ENCODE results near the gene PHACTR3. TPM values are rescaled to one million over a fixed set of nuclear protein-coding genes. Genes with fewer than 3 reads are reported as not detected.

PHACTR3 gene
- total RNA-seq, 2 experiments from 2014 or later = not detected

DNA sequence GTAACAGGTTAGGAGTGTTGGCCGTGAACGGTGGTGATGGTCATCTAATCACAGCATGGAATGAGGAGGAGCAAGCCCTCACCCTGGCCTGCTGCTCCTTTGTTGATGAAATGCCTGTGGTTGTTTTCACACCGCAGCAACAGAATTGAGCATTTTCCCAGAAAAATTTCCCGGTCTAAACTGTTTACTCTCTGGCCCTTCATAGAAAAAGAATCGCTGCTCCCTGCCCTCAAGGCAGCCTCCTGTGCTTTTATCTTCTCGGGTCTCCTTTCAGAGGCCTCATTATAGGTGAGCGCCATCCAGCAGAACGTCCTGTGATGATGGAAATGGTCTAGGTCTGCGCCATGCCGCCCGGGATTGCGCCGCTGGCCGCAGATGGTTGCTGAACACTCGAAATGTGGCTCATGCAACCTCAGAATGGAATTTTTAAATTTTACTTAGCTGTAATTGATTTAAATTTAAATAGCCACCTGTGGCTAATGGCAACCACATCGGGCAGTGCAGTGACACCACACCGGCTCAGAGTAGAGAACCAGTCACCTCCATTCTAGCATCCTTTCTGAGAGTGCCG lies 30.2 kb downstream of the PHACTR3 start:
- POLR2A ChIA-PET = no interaction called here

DNA sequence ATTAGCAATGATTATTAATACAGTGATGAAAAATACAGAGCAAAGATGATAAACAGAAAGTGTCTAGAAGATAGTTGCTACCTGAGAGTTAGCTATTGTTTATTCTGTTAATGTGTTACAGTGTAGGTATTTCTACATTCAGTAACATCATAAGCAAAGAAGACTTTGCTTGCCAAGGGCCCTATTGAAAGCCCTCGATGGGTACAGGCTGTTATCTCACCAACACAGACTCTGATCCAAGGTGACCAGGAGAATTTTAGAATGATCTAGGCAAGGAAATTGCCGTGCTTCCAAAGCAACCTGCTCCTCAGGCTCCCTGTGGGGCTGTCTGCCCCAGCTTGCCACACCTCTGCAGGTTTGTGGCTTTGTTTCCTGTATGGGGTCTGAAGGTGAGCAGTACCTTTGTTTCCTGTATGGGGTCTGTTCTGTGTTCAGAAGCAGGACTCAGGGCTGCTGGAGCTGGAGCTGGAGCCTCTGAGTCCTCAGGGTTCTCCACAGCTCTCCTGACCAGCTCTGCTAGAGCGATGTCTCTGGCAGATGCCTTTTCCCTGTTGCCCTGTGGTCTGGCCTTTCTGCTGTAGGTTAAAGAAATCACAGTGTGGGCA lies 32.5 kb downstream of the PHACTR3 start:
- CTCF ChIA-PET = no interaction called here

More for the DNA sequence above, 30.2 kb downstream of the PHACTR3 start:
- CTCF ChIA-PET = no interaction called here

DNA sequence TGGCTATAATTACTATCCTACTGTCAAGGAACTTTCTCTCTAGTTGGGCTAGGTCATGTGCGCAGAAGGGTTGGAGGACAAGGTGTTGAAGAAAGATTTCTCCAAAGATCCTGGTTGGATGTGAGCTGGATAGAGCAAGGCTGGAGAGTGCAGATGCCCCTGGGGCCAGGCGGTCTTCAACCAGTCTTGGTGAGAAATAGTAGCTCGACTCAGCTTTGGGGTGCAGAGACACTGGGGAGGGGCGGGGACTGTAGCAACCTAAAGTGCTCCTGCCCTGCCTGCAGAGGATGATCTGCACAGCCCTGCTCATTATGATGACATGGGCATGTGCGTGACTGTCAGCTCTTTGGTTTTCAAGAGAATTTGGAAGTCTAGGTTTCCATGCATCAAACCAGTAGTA lies 35.9 kb downstream of the PHACTR3 start:
- ChIA-PET POLR2A (no interaction called here), CTCF (no interaction called here)

More for the DNA sequence above, 32.5 kb downstream of the PHACTR3 start:
- POLR2A ChIA-PET = no interaction called here

DNA sequence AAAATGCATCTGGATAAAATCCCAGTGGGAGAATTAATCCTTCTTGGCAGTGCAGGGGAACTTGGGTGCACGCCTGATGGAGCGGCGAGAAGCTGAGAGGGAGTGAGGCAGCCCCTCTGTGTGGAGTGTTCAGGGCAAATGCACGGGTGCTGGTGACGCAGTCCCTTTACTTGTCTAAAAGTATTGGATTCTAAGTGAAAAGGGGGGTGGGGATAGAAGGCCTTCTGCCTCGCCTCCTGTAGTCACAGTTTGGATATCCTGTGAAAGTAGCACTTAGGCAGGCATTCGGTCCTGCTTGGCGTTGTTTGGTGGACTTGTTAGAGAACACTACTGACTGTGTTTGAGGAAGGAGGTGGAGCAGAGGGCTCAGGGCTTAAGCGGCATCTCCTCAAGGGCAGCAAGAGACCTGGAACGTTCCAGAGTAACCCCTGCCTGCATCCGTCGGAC lies 39.3 kb downstream of the PHACTR3 start:
- ChIA-PET CTCF (no interaction called here), POLR2A (no interaction called here)

DNA sequence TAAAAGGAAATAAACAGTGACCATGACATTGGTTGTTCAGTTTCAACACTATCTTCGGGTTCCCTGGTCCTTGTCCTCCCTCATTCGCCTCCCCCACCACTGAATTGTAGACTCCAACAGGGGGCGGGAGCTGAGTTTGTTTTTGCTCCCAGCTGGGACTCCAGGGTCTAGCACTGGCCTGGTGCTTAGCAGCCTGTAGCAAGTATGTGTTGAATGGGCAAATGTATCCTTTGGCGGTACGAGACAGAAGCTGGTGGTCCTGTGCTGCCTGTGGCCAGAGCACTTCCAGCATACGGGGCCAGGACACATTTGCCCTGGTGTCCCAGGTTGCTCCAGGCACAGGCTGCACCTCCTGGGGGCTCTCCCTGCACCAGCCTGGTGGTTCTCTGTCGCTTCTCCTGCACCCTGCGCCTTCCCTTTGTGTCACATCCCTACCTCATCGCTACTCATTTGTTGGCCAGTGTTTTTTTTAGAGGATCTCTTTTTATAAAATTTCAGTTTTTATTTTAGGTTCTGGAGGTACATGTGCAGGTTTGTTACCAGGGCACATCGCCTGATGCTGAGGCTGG lies 40.1 kb downstream of the PHACTR3 start:
- ChIA-PET CTCF (no interaction called here), POLR2A (no interaction called here)

DNA sequence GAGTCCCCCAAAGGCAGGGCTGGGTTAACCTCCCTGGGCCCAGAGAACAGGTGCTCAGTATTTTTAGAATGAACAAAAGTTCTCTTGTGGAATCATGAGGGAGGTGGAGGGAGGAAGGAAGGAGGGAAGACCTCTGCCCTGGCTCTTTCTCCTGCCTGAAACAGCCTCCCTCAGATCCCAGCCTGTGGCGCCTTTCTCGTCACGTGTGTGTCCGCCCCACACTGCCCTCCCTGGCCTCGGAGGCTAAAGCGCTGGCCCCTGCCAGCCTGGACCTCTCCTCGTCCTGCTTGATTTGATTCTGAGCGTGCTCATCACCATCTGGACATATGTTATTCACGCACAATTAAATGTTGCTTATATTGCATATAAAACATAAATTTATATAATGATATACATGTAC lies 40.9 kb downstream of the PHACTR3 start:
- POLR2A ChIA-PET = no interaction called here
- CTCF ChIA-PET = no interaction called here

DNA sequence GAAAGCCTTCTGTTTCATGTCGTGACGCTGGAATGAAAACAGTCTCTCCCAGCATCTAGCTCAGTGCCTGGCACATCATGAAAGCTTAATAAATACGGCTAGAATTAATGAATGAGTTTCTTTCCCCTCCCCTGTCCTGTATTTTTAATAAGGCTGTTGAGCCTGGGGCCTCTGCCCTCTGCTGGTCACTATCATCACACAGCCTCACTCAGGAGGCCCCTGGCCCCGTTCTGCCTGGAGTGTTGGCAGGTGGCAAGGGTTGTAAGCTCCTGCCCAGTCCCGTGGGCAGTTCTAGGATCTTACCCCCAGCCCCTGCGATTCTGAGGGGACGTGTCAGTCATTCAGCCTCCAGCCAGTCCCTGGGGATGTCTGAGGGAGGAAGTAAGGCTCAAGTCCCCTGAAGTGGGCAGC lies 41.4 kb downstream of the PHACTR3 start:
- CTCF ChIA-PET = no interaction called here
- POLR2A ChIA-PET = no interaction called here

DNA sequence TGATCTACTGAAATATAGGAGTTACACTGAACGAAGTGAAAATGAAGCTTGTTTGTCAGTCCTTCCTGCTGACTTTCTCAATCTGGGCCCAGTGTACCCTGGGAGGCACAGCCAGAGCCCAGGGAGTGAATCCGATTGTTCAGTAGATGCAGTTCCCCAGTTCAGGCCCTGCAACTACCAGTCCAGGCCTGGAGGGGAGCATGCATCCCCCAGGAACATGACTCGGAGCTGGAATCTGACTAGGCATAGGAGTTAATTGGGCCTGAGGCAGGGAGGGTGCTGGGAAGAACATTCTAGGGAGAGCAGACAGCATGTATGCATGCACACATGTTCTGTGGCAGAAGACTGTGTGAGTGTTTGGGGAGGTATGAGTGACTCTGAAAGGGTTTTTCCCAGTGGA lies 42.1 kb downstream of the PHACTR3 start:
- POLR2A ChIA-PET = no interaction called here
- CTCF ChIA-PET = no interaction called here

DNA sequence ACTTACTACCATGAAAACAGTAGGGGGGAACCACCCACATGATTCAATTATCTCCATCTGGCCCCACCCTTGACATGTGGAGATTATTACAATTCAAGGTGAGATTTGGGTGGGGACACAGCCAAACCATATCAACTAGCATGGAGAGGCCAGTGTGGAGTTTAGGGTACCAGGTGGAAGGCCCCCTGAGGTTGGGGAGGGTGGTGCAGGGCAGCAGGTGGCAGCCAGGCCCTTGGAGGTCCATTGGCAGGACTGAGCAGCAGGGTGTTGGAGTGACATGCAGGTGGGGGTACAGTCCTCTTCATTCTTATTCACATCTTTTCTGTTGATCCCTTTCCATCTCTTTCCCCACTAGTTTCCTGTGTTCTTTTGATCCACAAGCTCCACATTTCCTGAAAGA lies 42.9 kb downstream of the PHACTR3 start:
- ChIA-PET CTCF (no interaction called here), POLR2A (no interaction called here)

DNA sequence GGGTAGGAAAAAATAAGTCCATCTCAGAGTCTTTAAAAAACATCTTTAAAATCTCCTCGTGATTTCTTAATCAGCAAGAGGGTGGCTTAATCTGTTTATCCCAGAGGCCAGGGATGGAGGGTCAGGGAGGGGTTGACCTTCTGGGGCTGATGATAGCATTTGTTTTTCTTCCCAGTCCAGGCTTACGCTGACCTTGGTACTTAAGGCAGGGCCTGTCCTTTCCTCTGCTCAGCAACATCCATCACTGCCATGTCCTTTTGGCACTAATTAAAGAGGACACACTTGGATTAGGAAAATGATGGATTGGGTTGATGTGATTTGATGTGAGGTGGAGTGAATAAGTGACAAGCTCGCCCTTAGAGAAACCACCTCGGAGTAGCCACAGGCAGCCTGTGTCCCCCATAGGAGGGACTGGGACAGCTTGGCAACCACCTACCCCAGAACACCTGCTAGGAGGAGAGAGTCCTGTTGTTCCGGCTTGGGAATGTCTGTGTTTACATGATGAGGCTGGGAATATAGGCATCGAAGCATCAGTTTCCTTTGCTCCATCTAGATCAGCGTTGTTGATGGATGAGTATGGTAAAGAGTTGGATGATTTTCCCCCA lies 44.2 kb downstream of the PHACTR3 start:
- ChIA-PET POLR2A (no interaction called here), CTCF (no interaction called here)

DNA sequence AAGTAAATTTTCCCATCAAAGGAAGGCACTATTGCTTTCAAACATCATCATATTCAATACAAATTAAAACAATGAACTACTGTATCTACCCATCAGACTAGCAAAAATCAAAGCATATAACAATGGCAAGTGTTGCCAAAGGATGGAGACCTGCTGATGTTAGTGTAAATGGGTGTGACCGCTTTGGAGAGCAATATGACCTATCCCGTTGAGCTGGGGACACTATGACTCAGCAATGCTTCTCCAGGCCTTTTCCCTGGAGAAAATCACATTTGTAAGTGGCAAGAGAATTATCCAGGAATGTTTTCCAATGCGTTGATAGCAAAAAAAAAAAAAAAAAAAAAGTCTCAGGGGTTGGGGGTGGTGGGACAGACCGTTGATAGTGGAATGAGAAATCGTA lies 46.1 kb downstream of the PHACTR3 start:
- ChIA-PET CTCF (no interaction called here), POLR2A (no interaction called here)

DNA sequence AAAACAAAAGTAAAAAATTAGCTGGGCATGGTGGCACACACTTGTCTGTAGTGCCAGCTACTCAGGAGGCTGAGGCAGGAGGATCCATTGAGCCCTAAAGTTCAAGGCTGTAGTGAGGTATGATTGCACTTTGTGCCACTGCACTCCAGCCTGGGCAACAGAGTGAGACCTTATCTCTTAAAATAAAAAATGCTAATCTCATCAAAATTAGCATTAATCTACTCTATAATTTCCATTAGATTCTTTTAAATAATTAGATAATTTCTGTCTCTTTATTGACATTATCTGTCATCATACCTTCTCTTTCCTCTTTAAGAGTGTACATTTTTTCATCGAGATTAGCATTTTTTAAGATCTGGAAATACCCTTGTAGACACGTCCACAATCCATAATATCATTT lies 48.0 kb downstream of the PHACTR3 start:
- POLR2A ChIA-PET = no interaction called here
- CTCF ChIA-PET = no interaction called here

DNA sequence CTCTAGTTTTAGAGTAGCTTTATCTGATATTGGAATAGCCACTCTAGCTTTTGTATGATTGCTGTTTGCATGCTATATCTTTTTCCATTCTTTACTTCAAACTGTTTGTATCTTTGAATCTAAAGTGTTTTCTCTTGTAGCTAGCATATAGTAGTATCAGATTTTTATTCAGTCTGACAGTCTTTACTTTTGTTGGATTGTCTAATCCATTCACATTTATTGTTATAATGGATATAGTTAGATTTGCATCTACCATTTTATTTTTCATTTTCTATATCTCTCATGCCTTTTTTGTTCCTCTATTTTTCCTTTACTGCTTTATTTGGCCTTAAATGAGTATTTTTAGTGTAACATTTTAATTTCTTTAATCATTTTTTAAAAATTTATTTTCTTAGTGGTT lies 52.1 kb downstream of the PHACTR3 start:
- POLR2A ChIA-PET = no interaction called here
- CTCF ChIA-PET = no interaction called here

DNA sequence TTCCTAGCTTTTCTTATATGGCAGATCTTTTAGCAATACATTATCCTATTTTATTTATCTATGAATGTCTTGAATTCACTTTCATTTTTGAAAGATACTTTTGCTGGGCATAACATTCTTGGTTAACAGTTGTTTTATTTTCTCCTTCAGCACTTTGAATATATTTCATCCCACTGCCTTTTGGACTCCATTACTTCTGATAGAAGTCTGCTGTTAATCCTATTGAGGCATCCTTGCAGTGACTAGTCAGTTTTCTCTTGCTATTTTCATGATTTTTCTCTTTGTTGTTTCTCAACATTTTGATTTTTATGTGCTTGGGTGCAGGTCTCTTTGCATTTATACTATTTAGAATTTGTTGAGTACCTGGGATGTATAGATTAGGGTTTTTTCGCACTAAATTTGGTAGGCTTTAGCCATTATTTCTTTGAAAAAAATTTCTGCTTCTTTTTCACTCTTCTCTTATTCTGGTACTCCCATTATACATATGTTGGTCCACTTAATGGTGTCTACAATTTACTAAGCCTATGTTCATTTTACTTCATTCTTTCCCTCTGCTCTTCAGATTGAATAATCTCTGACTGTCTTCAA lies 53.2 kb downstream of the PHACTR3 start:
- ChIA-PET POLR2A (no interaction called here), CTCF (no interaction called here)

DNA sequence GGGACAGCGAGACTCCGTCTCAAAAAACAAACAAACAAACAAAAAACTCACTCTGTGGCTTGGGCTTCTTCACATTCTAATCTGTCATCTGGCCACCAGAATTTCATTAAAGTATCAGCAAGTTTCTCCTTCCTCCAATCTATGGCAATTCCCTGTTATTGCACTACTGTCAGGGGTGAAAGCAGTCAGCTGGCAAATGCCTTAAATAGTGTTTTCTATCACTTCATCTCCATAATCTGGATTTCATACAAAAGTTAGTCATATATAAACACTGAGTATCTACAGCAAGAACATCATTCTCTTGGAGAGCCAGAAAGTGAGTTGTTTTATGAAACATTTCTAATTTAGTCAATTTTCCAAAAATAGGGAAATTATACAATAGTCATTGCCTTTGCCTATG lies 56.1 kb downstream of the PHACTR3 start:
- CTCF ChIA-PET = no interaction called here
- POLR2A ChIA-PET = no interaction called here

DNA sequence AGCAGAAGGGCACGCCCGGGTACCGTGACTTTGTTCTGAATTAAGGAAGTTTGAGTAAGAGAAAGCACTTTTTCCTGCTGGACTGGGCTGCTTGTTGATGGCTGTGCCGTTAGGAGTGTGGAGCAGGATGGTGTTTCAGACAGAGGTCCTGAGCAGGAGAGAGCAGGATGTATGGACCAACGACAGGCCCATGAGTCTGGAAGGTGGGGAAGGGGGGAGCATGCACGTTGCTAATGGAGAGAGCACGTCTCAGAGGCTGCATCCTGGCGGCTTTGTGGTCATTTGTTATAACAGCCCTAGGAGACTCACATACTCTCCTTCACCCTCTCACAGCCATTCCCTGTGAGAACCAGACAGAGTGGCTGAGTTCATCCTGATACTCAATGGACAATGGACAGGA lies 56.8 kb downstream of the PHACTR3 start:
- ChIA-PET POLR2A (no interaction called here), CTCF (no interaction called here)

DNA sequence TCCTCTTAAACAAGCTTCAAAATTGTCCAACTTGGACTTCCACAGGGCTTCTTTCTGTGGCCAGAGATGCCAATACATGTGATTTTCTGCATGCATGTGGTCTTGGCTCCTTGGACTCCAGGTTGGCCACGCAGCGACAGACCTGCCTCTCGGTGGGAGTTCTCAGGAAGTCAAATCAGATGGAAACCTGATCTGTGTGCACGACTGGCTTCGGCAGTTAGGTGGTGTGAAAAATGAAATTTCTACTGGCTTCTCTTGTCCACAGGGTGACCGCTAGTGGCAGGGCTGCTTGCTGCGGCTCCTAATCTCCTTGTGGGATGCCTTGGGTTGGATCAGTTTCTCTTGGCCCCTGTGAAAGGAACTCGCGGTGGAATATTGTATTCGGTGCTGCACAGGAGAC lies 57.3 kb downstream of the PHACTR3 start:
- CTCF ChIA-PET = no interaction called here
- POLR2A ChIA-PET = no interaction called here

DNA sequence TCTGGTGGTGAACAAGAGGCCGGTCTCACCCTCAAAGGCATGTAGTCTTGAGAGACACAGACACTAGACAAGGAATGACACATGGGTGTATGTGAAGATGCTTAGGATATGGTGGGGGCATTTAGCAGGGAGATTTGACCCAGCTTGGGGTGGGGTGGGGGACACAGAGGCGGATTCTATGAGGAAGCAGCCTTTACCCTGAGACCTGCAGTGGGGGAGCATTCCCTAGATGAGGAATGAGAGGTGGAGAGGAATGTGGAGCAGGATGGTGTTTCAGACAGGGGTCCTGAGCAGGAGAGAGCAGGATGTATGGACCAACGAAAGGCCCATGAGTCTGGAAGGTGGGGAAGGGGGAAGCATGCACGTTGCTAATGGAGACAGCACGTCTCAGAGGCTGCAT lies 57.8 kb downstream of the PHACTR3 start:
- ChIA-PET CTCF (no interaction called here), POLR2A (no interaction called here)

DNA sequence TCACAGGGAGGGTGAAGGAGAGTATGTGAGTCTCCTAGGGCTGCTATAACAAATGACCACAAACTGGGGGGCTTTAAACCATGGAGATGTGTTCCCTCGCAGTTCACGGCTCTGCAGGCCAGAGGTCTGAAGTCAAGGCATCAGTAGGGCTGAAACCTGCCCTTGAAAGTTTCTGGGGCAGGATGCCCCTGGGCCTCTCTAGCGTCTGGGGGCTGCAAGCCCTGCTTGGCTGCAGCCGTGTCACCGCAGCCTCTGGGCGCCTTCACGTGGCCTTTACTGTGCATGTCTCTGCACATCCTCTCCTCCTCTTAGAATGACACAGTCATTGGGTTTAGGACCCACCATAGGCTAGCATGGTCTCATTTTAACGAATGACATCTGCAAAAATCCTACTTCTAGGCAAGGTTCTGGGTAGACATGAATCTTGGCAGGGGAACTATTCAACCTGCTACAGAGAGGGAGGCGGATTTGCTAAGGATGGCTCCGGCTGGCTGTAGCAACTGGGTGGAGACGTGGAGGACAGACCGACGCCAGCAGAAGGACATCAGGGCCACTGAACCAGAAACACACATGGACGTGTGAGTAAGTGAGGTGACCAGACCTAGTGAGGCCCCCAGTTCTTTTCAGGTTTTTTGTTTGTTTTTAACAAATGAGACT lies 58.6 kb downstream of the PHACTR3 start:
- ChIA-PET CTCF (no interaction called here), POLR2A (no interaction called here)

DNA sequence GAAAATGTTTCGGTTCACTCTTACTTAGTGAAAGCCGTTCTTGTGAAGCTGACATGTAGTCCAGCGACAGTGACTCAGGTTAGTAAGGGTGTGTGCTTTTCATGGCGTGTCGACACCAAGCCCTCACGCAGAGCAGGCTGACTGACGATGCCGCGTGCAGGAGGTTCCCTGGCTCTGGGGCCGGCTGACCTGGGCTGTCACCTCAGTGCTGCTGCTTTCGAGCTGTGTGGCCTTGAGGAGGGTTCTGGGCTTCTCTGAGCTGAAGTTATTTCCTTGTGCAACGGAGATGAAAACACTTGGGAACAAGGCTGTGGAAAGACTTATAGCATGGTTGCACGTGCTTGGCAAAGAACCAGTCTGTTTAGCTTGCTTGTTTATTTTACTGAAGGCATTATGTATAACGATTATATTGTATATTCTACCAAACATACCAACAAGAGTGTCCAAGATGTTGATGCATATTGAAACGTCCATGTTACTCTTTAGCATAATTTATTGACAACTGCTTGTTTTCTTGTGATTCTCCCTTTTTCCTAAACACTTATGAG lies 59.2 kb downstream of the PHACTR3 start:
- POLR2A ChIA-PET = no interaction called here
- CTCF ChIA-PET = no interaction called here

DNA sequence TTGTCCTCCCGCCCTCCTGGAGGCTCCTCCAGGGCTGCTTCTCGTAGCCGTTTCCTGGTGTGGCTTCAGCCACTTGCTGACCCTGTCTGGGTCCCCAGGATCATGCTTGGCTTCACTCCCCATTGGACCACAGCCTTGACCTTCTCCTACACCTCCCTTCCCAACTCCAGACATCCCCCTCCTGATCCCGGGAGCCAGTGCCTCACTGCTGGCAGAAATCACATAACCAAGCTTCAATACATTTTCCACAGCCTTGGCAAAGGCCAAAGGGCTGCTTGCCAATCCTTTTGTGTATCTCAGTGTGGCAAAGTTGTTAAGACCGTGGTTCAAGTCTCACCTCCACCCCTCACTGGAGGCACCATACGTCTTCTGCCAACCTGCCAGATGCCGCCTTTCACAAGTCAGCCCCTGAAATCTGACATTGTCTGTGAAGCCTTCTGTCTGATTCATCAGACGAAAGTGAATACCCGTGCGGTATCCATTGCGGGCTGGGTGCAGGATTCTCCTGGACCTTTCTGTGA lies 60.1 kb downstream of the PHACTR3 start:
- POLR2A ChIA-PET = no interaction called here
- CTCF ChIA-PET = no interaction called here
